Large intestine (tissue), 3 donors: ENCODE results near the gene COL20A1. TPM values are rescaled to one million over a fixed set of nuclear protein-coding genes. Genes with fewer than 3 reads are reported as not detected.

Experiments used
- DNase-seq, 2 donors: peaks; one replicate each; pipeline versions ENCODE4 v3.0.0 to v3.0.0-alpha.2; 2013
- H3K27ac ChIP-seq: one replicate; pipeline ENCODE4 v1.5.1; 2013; ENCODE audit warnings: low read length
- H3K27me3 ChIP-seq: 2 replicates; pipeline ENCODE4 v1.6.1; 2013; ENCODE audit warnings: low read length; ENCODE audit not compliant: control insufficient read depth, insufficient read depth
- H3K36me3 ChIP-seq: 2 replicates; pipeline ENCODE4 v1.6.1; 2013; ENCODE audit warnings: low read length; ENCODE audit not compliant: control insufficient read depth, insufficient read depth
- H3K4me1 ChIP-seq: one replicate; pipeline ENCODE4 v1.6.1; 2013; ENCODE audit warnings: low read length; ENCODE audit not compliant: control insufficient read depth, insufficient read depth
- H3K4me3 ChIP-seq: one replicate; pipeline ENCODE4 v1.5.1; 2013; ENCODE audit warnings: low read length
- H3K9me3 ChIP-seq: one replicate; pipeline ENCODE4 v1.6.1; 2013; ENCODE audit warnings: mild to moderate bottlenecking, low read depth, low read length, moderate library complexity; ENCODE audit not compliant: control insufficient read depth
- WGBS: methylation state at CpG from one replicate; pipeline ENCODE4 v1.1.5; 2013; ENCODE audit warnings: low lambda C conversion rate; ENCODE audit not compliant: insufficient coverage; 5-methylcytosine and 5-hydroxymethylcytosine counted together
- polyA plus RNA-seq: library from polyadenylated mRNA; unstranded; fragments of 120-200 nt; gene quantifications from one replicate; pipeline ENCODE4 v1.2.1, GENCODE V29; 2013

Gene COL20A1
- polyA plus RNA-seq, 1 donor = 7.2 TPM

DNA sequence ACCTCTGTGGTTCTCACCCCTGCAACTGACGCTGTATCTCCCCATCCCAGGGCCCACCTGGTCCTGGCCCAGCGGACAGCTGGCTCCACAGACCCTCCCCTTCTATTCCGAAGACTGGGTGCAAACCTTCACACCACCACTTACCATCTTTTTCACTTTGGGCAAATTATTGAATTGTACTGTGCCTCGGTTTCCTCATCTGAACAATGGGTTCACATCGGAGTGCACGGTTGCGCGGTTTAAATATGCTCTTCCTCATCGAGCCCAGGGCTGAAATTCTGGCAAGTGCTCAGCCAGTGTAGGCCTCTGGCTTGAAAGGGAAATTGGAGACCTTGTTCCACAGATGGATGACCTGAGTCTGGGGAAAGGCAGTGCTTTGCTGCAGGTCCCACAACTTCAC lies 23.3 kb upstream of the COL20A1 start:
- Histone ChIP-seq H3K4me1 (peaks cover 18% of the 10 kb centered on the region), H3K36me3 (peaks cover 3% of the 10 kb centered on the region), H3K27me3 (peaks cover 2% of the 10 kb centered on the region), H3K9me3 (no peaks in the 10 kb centered on the region), H3K4me3 (no peak overlapping the region), H3K27ac (no peak overlapping the region)
- no peak for DNase-seq
- 100% methylated on average over 1 of the region's 9 CpGs for WGBS

DNA sequence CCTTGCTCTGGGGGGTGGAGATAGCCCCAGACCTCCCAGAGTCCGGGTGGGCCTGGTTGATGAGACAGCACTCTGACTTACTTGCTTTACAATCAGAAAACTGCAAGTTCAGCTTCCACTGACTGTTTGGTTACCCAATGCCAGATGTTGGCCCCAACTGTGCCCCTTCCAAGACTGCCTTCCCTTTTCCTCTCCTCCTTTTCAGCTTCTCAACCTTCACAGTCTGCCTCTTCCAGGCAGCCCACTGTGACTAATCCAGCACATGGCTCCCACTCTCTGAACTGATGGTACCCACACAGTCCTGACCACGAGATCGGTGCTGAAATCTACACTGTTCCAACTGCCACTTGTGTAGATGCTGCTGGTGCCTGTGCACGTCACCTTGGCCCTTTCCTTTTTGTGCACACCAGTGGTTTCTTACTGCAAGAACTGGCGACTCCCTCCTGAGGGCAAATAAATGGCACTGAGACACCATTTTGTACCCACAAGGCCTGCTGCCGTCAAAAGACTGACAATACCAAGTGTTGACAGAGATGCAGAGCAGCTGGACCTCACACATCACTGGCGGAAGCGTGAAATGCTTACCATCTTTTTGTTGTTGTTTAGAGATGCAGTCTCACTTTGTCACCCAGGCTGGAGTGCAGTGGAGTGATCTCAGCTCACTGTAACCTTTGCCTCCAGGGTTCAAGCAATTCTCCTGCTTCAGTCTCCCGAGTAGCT lies 22.2 kb upstream of the COL20A1 start:
- Histone ChIP-seq H3K36me3 (peaks cover 8% of the 10 kb centered on the region), H3K27ac (no peak overlapping the region), H3K4me1 (peaks cover 18% of the 10 kb centered on the region), H3K9me3 (no peaks in the 10 kb centered on the region), H3K27me3 (peaks cover 2% of the 10 kb centered on the region), H3K4me3 (no peak overlapping the region)
- WGBS = no CpG with 5 or more reads among the region's 9 CpGs
- no peak for DNase-seq

DNA sequence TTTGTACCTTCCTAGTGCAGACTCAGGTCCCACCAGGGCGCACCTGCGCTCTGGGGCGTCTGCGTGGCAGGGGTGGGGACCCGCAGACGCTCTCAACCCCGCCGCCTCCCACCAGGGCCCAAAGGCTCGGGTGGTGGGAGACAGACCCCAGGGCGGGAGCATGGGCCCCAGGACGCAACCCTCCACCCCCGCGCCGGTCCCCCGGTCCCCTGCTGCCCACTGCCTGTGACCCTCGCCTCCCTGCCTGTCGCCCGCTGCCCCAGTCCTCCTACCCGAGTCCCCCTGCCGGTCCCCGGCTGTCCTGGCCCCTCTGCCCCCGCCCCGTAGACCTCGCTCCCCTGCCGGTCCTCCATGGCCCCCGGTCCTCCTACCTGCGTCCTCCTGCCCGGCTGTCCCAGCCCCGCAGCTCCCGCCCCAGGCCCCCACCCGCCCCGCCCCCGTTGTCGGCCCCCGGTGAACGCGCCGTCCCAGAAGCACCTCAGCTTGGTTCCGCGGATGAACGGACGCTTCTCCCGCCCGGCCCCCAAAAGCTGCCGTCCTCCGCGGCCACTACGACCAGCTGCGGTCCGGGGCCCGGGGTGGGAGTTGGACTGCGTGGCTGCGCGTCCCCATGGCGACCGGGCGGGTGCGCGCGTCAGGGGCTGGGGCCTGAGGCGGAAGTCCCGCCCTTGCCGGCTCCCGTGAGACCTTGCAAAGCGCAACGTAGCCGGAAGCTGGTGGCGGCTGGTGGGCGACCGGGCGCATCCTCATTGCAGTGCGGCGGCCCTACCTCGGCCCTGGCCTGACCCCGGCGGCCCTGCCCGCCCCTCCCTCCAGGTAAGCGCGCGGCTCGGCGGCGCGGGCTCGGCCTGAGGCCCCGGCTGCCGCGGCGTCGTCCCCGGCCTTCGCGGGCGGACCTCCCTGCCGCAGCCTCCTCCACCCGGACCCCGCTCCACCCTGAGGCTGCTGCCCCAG lies 20.6 kb upstream of the COL20A1 start, which contains the start of gene ARFGAP1:
Gene ARFGAP1 (plus strand): TSS at position 709 of the 954 bp plus-strand sequence. CDS start 2,768 bp downstream, outside the sequence.
- H3K4me3 ChIP-seq = peak within 1 kb of the TSS; percentile 91
- peak; percentile 93 for DNase-seq
- H3K36me3 ChIP-seq = peaks cover 21% of the 10 kb centered on the region
- no peaks in the 10 kb centered on the region for H3K9me3 ChIP-seq
- peaks cover 2% of the 10 kb centered on the region for H3K27me3 ChIP-seq
- WGBS = no CpG with 5 or more reads among the region's 97 CpGs
- H3K4me1 ChIP-seq = peaks cover 18% of the 10 kb centered on the region
- H3K27ac ChIP-seq = peak within 1 kb of the TSS; percentile 32

DNA sequence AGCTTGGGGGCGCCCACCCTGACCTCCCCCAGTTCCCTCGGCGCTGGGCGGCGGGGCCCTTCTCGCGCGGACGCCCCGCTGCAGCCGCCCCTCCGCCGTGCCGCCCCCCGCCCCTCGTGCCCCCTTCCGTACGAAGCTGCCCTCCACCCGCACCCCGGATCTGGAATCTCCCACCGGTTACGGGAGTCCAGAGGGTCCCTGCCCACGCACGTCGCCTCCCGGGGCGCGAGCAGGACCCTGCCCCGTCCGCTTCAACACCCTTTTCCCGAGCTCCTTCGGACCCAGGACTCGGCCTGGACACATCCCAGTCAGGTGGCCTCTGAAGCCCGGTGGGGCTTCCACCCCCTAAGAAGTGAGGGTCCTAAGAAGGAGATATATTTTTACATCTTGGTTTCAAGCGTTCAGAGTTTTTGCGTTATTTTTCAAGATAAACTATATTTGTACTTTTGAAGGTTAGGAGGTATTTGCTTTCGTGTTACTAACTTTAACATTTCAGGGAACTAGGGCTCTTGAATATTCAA lies 19.9 kb upstream of the COL20A1 start:
- no peaks in the 10 kb centered on the region for H3K27me3 ChIP-seq
- no peak for DNase-seq
- peaks cover 28% of the 10 kb centered on the region for H3K36me3 ChIP-seq
- H3K9me3 ChIP-seq = no peaks in the 10 kb centered on the region
- H3K4me1 ChIP-seq = peaks cover 14% of the 10 kb centered on the region
- peak overlapping the region; percentile 32 for H3K27ac ChIP-seq
- 0% methylated on average over 2 of the region's 37 CpGs for WGBS
- peak overlapping the region; percentile 91 for H3K4me3 ChIP-seq

DNA sequence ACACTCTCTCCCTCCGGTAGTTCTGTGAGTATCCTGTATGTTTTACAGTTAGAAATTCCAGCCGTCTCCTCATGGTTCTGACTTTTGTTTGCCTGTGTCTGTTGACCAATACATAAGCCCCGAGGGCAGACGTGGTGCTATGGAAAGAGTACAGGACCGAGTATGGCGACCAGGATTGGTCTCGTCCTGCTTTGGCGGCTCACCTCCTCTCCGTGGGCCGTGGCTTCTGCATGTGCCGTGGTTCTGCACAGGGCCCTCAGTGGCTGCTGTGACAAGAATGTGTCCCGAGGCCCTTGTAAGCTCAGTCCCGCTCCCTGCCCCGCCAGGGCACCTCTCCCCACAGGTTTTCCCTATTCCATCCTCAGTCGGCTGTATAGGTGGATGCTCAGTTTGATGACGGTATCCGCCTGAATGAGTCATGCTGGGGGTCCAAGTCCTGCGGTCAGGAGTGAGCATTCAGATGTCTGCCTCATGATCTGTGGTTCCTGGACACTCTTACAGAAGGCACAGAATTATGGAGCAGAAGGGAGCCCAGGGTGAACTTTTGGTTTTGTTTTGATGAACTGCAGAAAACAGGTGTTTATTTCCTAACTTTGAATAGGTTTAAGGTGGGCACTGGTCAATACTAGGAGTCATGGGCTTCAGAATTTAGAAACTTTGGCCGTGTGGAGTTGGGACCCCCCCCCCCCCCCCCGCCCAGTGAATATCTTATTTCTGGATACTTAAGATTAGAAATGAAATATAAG lies 19.2 kb upstream of the COL20A1 start:
- 14% methylated on average over 1 of the region's 20 CpGs for WGBS
- DNase-seq = peak; percentile 58 to 78
- peak overlapping the region; percentile 32 for H3K27ac ChIP-seq
- peak overlapping the region; percentile 91 for H3K4me3 ChIP-seq
- peaks cover 35% of the 10 kb centered on the region for H3K36me3 ChIP-seq
- H3K9me3 ChIP-seq = no peaks in the 10 kb centered on the region
- H3K4me1 ChIP-seq = peaks cover 7% of the 10 kb centered on the region
- H3K27me3 ChIP-seq = no peaks in the 10 kb centered on the region

DNA sequence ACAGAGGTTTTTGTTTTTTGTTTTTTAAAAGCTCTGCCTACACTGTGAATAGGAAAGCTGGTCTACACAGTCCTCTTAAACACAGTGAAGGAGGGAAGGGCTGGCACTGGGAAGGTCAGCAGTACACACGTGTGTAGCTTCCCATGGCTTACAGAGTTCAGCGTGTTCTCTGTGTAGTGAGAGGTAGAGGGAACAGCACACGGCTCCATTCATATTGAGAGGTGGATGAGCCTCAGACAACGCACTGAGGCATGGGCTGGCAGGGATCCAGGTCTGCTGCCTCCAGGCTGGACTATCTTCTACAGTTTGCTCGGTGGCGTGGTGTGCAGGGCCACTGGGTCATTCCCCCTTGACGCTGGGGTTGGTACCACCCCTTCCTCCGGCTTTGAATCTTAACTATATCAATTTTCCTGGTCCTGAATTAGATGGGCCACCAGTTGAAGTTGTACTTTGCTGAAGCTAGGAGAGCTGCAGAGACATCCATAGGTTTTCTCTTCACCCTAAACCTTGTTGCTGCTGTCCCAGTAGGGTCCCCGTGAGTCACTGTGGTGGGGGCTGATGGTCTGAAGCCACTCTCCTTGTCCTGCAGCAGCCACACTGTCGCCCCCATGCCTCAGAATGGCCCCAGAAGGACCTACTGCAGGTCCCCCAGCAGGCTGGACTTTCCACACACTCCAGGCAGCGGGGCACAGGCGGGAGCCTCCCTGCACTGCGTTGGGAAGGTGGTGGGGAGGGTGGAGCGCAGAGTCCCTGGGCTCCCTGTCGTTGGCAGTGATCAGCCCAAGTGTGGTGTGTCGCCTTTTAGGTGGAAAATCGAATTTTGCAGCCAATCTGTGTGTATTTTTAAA lies 18.4 kb upstream of the COL20A1 start:
- no peak for DNase-seq
- Histone ChIP-seq H3K27me3 (no peaks in the 10 kb centered on the region), H3K4me1 (peaks cover 3% of the 10 kb centered on the region), H3K27ac (no peak overlapping the region), H3K36me3 (peaks cover 43% of the 10 kb centered on the region), H3K4me3 (no peak overlapping the region), H3K9me3 (no peaks in the 10 kb centered on the region)
- WGBS = no CpG with 5 or more reads among the region's 17 CpGs

DNA sequence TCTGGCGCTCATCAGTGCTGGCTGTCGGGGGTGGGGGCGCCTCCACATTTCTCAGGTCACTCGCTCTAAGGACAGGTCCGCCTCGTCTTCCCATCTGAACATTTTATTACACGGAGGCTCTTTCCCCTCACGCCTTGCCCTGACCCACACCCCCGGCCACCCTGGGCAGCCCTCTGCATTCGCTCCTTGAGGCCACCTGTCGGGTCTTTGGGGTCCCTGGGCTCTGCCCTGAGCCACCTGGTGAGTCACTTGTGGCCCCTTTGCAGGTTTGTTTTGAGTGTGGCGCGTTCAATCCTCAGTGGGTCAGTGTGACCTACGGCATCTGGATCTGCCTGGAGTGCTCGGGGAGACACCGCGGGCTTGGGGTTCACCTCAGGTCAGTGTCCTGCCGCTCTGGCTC lies 17.2 kb upstream of the COL20A1 start:
- WGBS = 100% methylated on average over 2 of the region's 18 CpGs
- Histone ChIP-seq H3K27me3 (no peaks in the 10 kb centered on the region), H3K36me3 (peaks cover 53% of the 10 kb centered on the region), H3K27ac (no peak overlapping the region), H3K9me3 (no peaks in the 10 kb centered on the region), H3K4me3 (no peak overlapping the region), H3K4me1 (peaks cover 3% of the 10 kb centered on the region)
- no peak for DNase-seq

DNA sequence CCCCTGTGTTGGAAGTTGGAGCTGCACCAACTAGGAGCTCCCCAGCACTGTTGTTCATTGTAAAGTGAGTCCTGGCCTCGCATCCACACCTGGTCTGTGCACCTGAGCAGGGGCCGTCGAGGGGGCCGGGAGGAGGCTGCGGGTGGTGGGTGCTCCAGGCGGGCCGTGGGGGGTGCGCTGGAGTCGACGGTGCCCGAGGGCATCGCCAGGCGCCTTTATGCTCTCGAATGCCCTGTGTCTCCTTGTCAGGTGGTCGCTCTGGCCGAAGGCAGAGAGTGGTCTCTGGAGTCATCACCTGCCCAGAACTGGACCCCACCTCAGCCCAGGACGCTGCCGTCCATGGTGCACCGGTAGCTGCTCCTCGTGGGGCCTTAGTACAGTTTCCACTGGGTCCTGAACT lies 16.0 kb upstream of the COL20A1 start:
- peaks cover 61% of the 10 kb centered on the region for H3K36me3 ChIP-seq

DNA sequence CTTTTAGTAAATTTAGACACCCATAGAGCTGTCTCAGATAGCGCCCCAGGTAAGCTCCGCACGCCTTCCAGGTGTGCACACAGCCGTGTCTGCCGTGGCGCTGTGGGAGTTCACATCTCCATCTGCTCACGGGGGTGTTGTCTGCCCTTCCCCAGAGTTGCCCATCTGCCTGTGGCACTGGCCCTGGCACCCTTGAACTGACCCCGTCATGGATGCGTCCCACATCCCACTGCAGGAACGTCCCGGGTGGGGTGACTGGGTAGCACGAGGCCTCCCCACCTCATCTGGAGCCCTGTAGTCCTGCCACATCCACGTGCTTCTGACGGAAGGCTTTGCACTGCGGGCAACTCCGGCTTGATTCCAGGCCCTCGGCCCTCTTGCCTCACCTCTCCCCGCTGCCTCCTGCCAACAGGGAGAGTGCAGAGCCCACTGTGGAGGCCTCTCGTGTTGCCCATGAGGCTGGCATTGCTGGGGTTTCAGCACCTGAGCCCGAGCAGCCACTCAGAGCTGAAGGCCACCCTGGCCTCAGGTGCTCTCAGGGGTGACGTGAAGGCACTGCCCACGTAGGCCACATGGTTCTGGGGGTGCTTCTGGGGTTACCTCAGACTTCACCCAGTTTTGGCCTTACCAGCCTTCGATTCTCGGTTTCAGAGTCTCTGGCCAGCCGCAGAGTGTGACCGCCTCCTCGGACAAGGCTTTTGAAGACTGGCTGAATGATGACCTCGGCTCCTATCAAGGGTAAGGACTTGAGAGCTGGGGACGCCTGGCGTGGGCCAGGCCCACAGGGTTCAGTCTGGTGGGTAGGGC lies 15.3 kb upstream of the COL20A1 start:
- WGBS = no CpG with 5 or more reads among the region's 30 CpGs
- H3K36me3 ChIP-seq = peaks cover 68% of the 10 kb centered on the region
- H3K4me3 ChIP-seq = no peak overlapping the region

More for the DNA sequence above, 16.0 kb upstream of the COL20A1 start:
- no peak for DNase-seq
- Histone ChIP-seq H3K4me1 (peaks cover 3% of the 10 kb centered on the region), H3K9me3 (no peaks in the 10 kb centered on the region), H3K27me3 (no peaks in the 10 kb centered on the region), H3K27ac (no peak overlapping the region), H3K4me3 (no peak overlapping the region)
- WGBS = no CpG with 5 or more reads among the region's 20 CpGs

More for the DNA sequence above, 15.3 kb upstream of the COL20A1 start:
- H3K9me3 ChIP-seq = no peaks in the 10 kb centered on the region
- no peaks in the 10 kb centered on the region for H3K27me3 ChIP-seq
- H3K27ac ChIP-seq = no peak overlapping the region
- peaks cover 3% of the 10 kb centered on the region for H3K4me1 ChIP-seq
- no peak for DNase-seq
